H9 (cell line): Measurements from ENCODE around the gene RGL2. TPM values are rescaled to one million over a fixed set of nuclear protein-coding genes. Genes with fewer than 3 reads are reported as not detected.

Experiments
- DNase-seq: peaks from one replicate; pipeline ENCODE4 v3.0.0-alpha.2; 2017
- H2AFZ ChIP-seq: one replicate; pipeline ENCODE4 v1.6.1; 2013; ENCODE audit warnings: mild to moderate bottlenecking, low read length, control low read depth, moderate library complexity
- H2AK5ac ChIP-seq: 2 replicates; pipeline ENCODE4 v1.6.1; 2013; ENCODE audit warnings: low read length, control low read depth, mixed read lengths; ENCODE audit not compliant: insufficient read length
- H2BK120ac ChIP-seq: one replicate; pipeline ENCODE4 v1.6.1; 2013; ENCODE audit warnings: low read depth, mild to moderate bottlenecking, low read length, control low read depth, inconsistent platforms; ENCODE audit not compliant: poor library complexity, severe bottlenecking
- H2BK12ac ChIP-seq: 2 replicates; pipeline ENCODE4 v1.6.1; 2013; ENCODE audit warnings: low read length, control low read depth, mixed read lengths, low read depth; ENCODE audit not compliant: insufficient read length
- H2BK15ac ChIP-seq: 2 replicates; pipeline ENCODE4 v1.6.1; 2013; ENCODE audit warnings: low read depth, low read length, control low read depth
- H2BK20ac ChIP-seq: one replicate; pipeline ENCODE4 v1.6.1; 2013; ENCODE audit warnings: low read depth, mild to moderate bottlenecking, low read length, control low read depth, inconsistent platforms; ENCODE audit not compliant: poor library complexity, severe bottlenecking
- H2BK5ac ChIP-seq: 2 replicates; pipeline ENCODE4 v1.6.1; 2013; ENCODE audit warnings: low read length, control low read depth, mixed read lengths; ENCODE audit not compliant: insufficient read length
- H3K14ac ChIP-seq: 2 replicates; pipeline ENCODE4 v1.6.1; 2013; ENCODE audit warnings: low read length, control low read depth; ENCODE audit not compliant: insufficient read depth
- H3K18ac ChIP-seq: 2 replicates; pipeline ENCODE4 v1.6.1; 2013; ENCODE audit warnings: low read depth, mild to moderate bottlenecking, mixed read lengths, low read length, control low read depth; ENCODE audit not compliant: insufficient read length
- H3K23ac ChIP-seq: 2 replicates; pipeline ENCODE4 v1.6.1; 2013; ENCODE audit warnings: low read length, control low read depth, mixed read lengths, low read depth; ENCODE audit not compliant: insufficient read length
- H3K23me2 ChIP-seq: 2 replicates; pipeline ENCODE4 v1.6.1; 2013; ENCODE audit warnings: low read depth, mild to moderate bottlenecking, mixed read lengths, low read length, control low read depth; ENCODE audit not compliant: insufficient read length, poor library complexity, severe bottlenecking
- H3K27ac ChIP-seq: 2 replicates; pipeline ENCODE4 v1.5.1; 2013; ENCODE audit warnings: low read length, control low read depth, mixed read lengths, low read depth; ENCODE audit not compliant: insufficient read length
- H3K27me3 ChIP-seq: 2 replicates; pipeline ENCODE4 v1.6.1; 2013; ENCODE audit warnings: low read length, control low read depth, inconsistent platforms; ENCODE audit not compliant: insufficient read depth
- H3K4ac ChIP-seq: 2 replicates; pipeline ENCODE4 v1.6.1; 2013; ENCODE audit warnings: low read depth, mild to moderate bottlenecking, control low read depth, inconsistent platforms, low read length, moderate library complexity
- H3K4me1 ChIP-seq: 2 replicates; pipeline ENCODE4 v1.6.1; 2013; ENCODE audit warnings: low read length, control low read depth, inconsistent platforms; ENCODE audit not compliant: insufficient read depth
- H3K4me2 ChIP-seq: 2 replicates; pipeline ENCODE4 v1.6.1; 2013; ENCODE audit warnings: low read length, control low read depth, mixed read lengths; ENCODE audit not compliant: insufficient read length, insufficient read depth
- H3K56ac ChIP-seq: 2 replicates; pipeline ENCODE4 v1.6.1; 2013; ENCODE audit warnings: low read depth, mild to moderate bottlenecking, mixed read lengths, low read length, control low read depth; ENCODE audit not compliant: insufficient read length
- H3K79me1 ChIP-seq: 2 replicates; pipeline ENCODE4 v1.6.1; 2013; ENCODE audit warnings: low read depth, mild to moderate bottlenecking, moderate library complexity, low read length, control low read depth, inconsistent platforms; ENCODE audit not compliant: insufficient read depth, poor library complexity, severe bottlenecking
- H3K79me2 ChIP-seq: 2 replicates; pipeline ENCODE4 v1.6.1; 2013; ENCODE audit warnings: low read length, control low read depth, inconsistent platforms; ENCODE audit not compliant: insufficient read depth
- H3K9ac ChIP-seq: 2 replicates; pipeline ENCODE4 v1.6.1; 2013; ENCODE audit warnings: low read length, control low read depth, mixed read lengths; ENCODE audit not compliant: insufficient read length; ENCODE audit errors: extremely low read depth
- H3K9me3 ChIP-seq: one replicate; pipeline ENCODE4 v1.6.1; 2013; ENCODE audit warnings: low read depth, low read length, inconsistent platforms; ENCODE audit not compliant: control insufficient read depth
- H3T11ph ChIP-seq: one replicate; pipeline ENCODE4 v1.6.1; 2013; ENCODE audit warnings: mild to moderate bottlenecking, low read length, control low read depth, inconsistent platforms
- H4K20me1 ChIP-seq: one replicate; pipeline ENCODE4 v1.6.1; 2013; ENCODE audit not compliant: control insufficient read depth, insufficient read length, insufficient read depth
- H4K5ac ChIP-seq: 2 replicates; pipeline ENCODE4 v1.6.1; 2013; ENCODE audit warnings: low read depth, mild to moderate bottlenecking, mixed read lengths, low read length, control low read depth; ENCODE audit not compliant: insufficient read length
- H4K8ac ChIP-seq: replicated peaks from 2 replicates; pipeline ENCODE4 v1.6.1; 2013; ENCODE audit warnings: low read length, control low read depth, mixed read lengths, low read depth; ENCODE audit not compliant: insufficient read length
- H4K91ac ChIP-seq: 2 replicates; pipeline ENCODE4 v1.6.1; 2013; ENCODE audit warnings: low read depth, mild to moderate bottlenecking, moderate library complexity, mixed read lengths, low read length, control low read depth; ENCODE audit not compliant: insufficient read length
- H3K27ac Mint-ChIP-seq, 3 experiments: 2 replicates in 2 of 3; 3 replicates in 1 of 3; pipeline ENCODE4 v1.8.0; 2020 to 2021; ENCODE audit warnings: mixed read lengths in 3 of 3, mild to moderate bottlenecking in 1 of 3, moderate library complexity in 1 of 3
- H3K27me3 Mint-ChIP-seq: 2 replicates; pipeline ENCODE4 v1.8.0; 2021; ENCODE audit warnings: low read depth, mild to moderate bottlenecking, moderate library complexity, mixed read lengths
- H3K36me3 Mint-ChIP-seq, 3 experiments: 2 replicates in 2 of 3; 3 replicates in 1 of 3; pipeline ENCODE4 v1.8.0; 2020 to 2021; ENCODE audit warnings: low read depth in 3 of 3, mixed read lengths in 3 of 3; ENCODE audit not compliant: insufficient read depth in 1 of 3
- H3K4me1 Mint-ChIP-seq, 2 experiments: 2 replicates each; pipeline ENCODE4 v1.8.0; 2020; ENCODE audit warnings: mixed read lengths in 2 of 2
- H3K4me3 Mint-ChIP-seq, 2 experiments: 2 replicates in 1 of 2; 3 replicates in 1 of 2; pipeline ENCODE4 v1.8.0; 2020 to 2021; ENCODE audit warnings: mild to moderate bottlenecking in 2 of 2, mixed read lengths in 2 of 2, moderate library complexity in 1 of 2
- H3K9me3 Mint-ChIP-seq, 2 experiments: 2 replicates in 1 of 2; 3 replicates in 1 of 2; pipeline ENCODE4 v1.8.0; 2020; ENCODE audit warnings: mild to moderate bottlenecking in 2 of 2, mixed read lengths in 2 of 2, moderate library complexity in 1 of 2
- CTCF ChIP-seq: fragments of 200-600 bp; sonication (generic); conservative IDR thresholded peaks from 3 replicates; pipeline ENCODE4 v1.8.0; 2021; ENCODE audit warnings: antibody characterized with exemption, mild to moderate bottlenecking
- WGBS: extraction: QIAGEN DNeasy Blood & Tissue Kit; methylation state at CpG from one replicate; pipeline ENCODE4 v1.1.7; 2013; ENCODE audit warnings: missing lambda C conversion rate, low lambda C conversion rate, mixed read lengths; ENCODE audit not compliant: insufficient read length; ENCODE audit errors: extremely low coverage; 5-methylcytosine and 5-hydroxymethylcytosine counted together
- total RNA-seq: library from RNA; stranded (reverse); gene quantifications from 2 replicates; pipeline ENCODE4 v1.2.1, GENCODE V29; 2021

The RGL2 gene
- total RNA-seq, 1 experiment from 2014 or later, result 74.3 TPM

GRCh38 chr6:33259032-33259431 is 39.7 kb downstream of the RGL2 start:
- H3K14ac ChIP-seq, result no peak overlapping the region
- H2AK5ac ChIP-seq, result no peak overlapping the region
- H3K9ac ChIP-seq, result no peak overlapping the region
- H2AFZ ChIP-seq, result no peak overlapping the region
- no peaks in the 10 kb centered on the region for H4K20me1 ChIP-seq
- H3K27me3 Mint-ChIP-seq, result no peaks in the 10 kb centered on the region
- no peak overlapping the region for H3K27ac ChIP-seq
- H3K56ac ChIP-seq, result no peak overlapping the region
- no peak for TF ChIP-seq CTCF
- H3K4me2 ChIP-seq, result no peak overlapping the region
- H3K4me1 ChIP-seq, result no peaks in the 10 kb centered on the region
- H3K27me3 ChIP-seq, result no peaks in the 10 kb centered on the region
- no peaks in the 10 kb centered on the region for H3K79me2 ChIP-seq
- H2BK120ac ChIP-seq, result no peak overlapping the region
- H4K5ac ChIP-seq, result no peak overlapping the region
- H2BK15ac ChIP-seq, result no peak overlapping the region
- 0 out of 4 replicates have a peak, but pooled peaks cover 0 to 3% of the 10 kb centered on the region in 2 experiments for H3K4me1 Mint-ChIP-seq
- H3K4ac ChIP-seq, result no peak overlapping the region
- H2BK12ac ChIP-seq, result no peak overlapping the region
- no CpG with 5 or more reads among the region's 5 CpGs for WGBS
- H2BK20ac ChIP-seq, result no peak overlapping the region
- no peak for DNase-seq
- H3K23me2 ChIP-seq, result no peaks in the 10 kb centered on the region
- no peak overlapping the region for H4K8ac ChIP-seq
- H3K18ac ChIP-seq, result no peak overlapping the region
- H3K79me1 ChIP-seq, result no peaks in the 10 kb centered on the region
- H4K91ac ChIP-seq, result no peak overlapping the region
- no peaks in the 10 kb centered on the region for H3K9me3 Mint-ChIP-seq
- H3K23ac ChIP-seq, result no peak overlapping the region
- no peak overlapping the region for H2BK5ac ChIP-seq
- H3K27ac Mint-ChIP-seq, result no peak overlapping the region
- no peak overlapping the region for H3K4me3 Mint-ChIP-seq
- H3K36me3 Mint-ChIP-seq, result peaks cover 12 to 55% (median 41%) of the 10 kb centered on the region in 3 experiments
- H3T11ph ChIP-seq, result no peak overlapping the region
- H3K9me3 ChIP-seq, result no peaks in the 10 kb centered on the region
